Stimulated activated CD8-positive, alpha-beta memory T cell treated with anti-CD3 and anti-CD28 coated beads, Interleukin-7, amount 100 ng/mL, for 48 hours (primary cell): Measurements from ENCODE around the gene MAP2K3.
"Not testable (repeated sequence)": the region's sequence is repeated elsewhere in the genome, so short reads cannot be mapped to it uniquely, and the experiment has no call there.

Experiments used
- DNase-seq, 2 donors: peaks; one replicate each; pipeline ENCODE4 v3.0.0-alpha.2; 2020; ENCODE audit warnings: low read depth in 1 of 2; ENCODE audit errors: extremely low read depth in 1 of 2

The MAP2K3 gene

GRCh38 chr17:21296097-21297025, 11.8 kb downstream of the MAP2K3 start:
- no peak for DNase-seq

GRCh38 chr17:21297026-21297520, 12.6 kb downstream of the MAP2K3 start:
- no peak for DNase-seq

GRCh38 chr17:21297597-21297996, 13.1 kb downstream of the MAP2K3 start:
- DNase-seq: no peak

- no peak for DNase-seq
Observed at GRCh38 chr17:21298056-21298982, 13.8 kb downstream of the MAP2K3 start.

GRCh38 chr17:21298983-21299519, 14.5 kb downstream of the MAP2K3 start:
- no peak for DNase-seq

GRCh38 chr17:21299981-21300600, 15.6 kb downstream of the MAP2K3 start:
- no peak for DNase-seq

GRCh38 chr17:21300601-21301571, 16.4 kb downstream of the MAP2K3 start:
- no peak for DNase-seq

- DNase-seq: no peak
Observed at GRCh38 chr17:21301593-21302550, 17.4 kb downstream of the MAP2K3 start.

- DNase-seq: no peak
Observed at GRCh38 chr17:21302711-21303425, 18.4 kb downstream of the MAP2K3 start.

GRCh38 chr17:21303441-21304065, 19.0 kb downstream of the MAP2K3 start:
- DNase-seq: no peak

GRCh38 chr17:21304091-21304490, 19.6 kb downstream of the MAP2K3 start:
- no peak for DNase-seq

GRCh38 chr17:21304551-21305151, 20.1 kb downstream of the MAP2K3 start:
- DNase-seq: not testable (repeated sequence)

- DNase-seq: not testable (repeated sequence)
Observed at GRCh38 chr17:21305431-21306180, 21.1 kb downstream of the MAP2K3 start.

GRCh38 chr17:21306611-21307272, 22.2 kb downstream of the MAP2K3 start:
- DNase-seq: not testable (repeated sequence)

- not testable (repeated sequence) for DNase-seq
Observed at GRCh38 chr17:21307273-21307625, 22.7 kb downstream of the MAP2K3 start.
